IMR-90 (cell line): ENCODE measurements around the gene FAM181B.

Experiments used
- BHLHE40 ChIP-seq: fragments of 150-350 bp; IDR thresholded peaks from 2 replicates; pipeline ENCODE4 v1.6.1; 2016; ENCODE audit warnings: mild to moderate bottlenecking, low read depth, low read length
- CEBPB ChIP-seq: IDR thresholded peaks from 2 replicates; pipeline ENCODE4 v1.6.1; 2012; ENCODE audit warnings: low read depth, low read length, improper control_type of control experiment
- CHD1 ChIP-seq: IDR thresholded peaks from 2 replicates; pipeline ENCODE4 v1.6.1; 2012; ENCODE audit warnings: low read depth, low read length, improper control_type of control experiment
- CTCF ChIP-seq: conservative IDR thresholded peaks from 2 replicates; pipeline ENCODE4 v1.5.1; 2012; ENCODE audit warnings: mild to moderate bottlenecking, low read depth, low read length, improper control_type of control experiment
- ELK1 ChIP-seq: fragments of 150-350 bp; IDR thresholded peaks from 2 replicates; pipeline ENCODE4 v1.6.1; 2016; ENCODE audit warnings: low read depth, mild to moderate bottlenecking, low read length, moderate library complexity, borderline replicate concordance
- FOS ChIP-seq: fragments of 150-350 bp; IDR thresholded peaks from 2 replicates; pipeline ENCODE4 v1.6.1; 2016; ENCODE audit warnings: low read depth, low read length
- NFE2L2 ChIP-seq: fragments of 150-350 bp; IDR thresholded peaks from 2 replicates; pipeline ENCODE4 v1.6.1; 2016; ENCODE audit warnings: low read depth, mild to moderate bottlenecking, low read length
- POLR2A ChIP-seq: IDR thresholded peaks from 2 replicates; pipeline ENCODE4 v1.6.1; 2012; ENCODE audit warnings: mild to moderate bottlenecking, low read depth, low read length
- RAD21 ChIP-seq: IDR thresholded peaks from 2 replicates; pipeline ENCODE4 v1.6.1; 2012; ENCODE audit warnings: low read length, improper control_type of control experiment
- RCOR1 ChIP-seq: IDR thresholded peaks from 2 replicates; pipeline ENCODE4 v1.6.1; 2012; ENCODE audit warnings: mild to moderate bottlenecking, low read length, improper control_type of control experiment; ENCODE audit not compliant: insufficient replicate concordance
- RFX5 ChIP-seq: IDR thresholded peaks from 2 replicates; pipeline ENCODE4 v1.8.0; 2012; ENCODE audit warnings: low read depth, mild to moderate bottlenecking, low read length, moderate library complexity
- SMC3 ChIP-seq: fragments of 150-350 bp; IDR thresholded peaks from 2 replicates; pipeline ENCODE4 v1.6.1; 2016; ENCODE audit warnings: low read depth, mild to moderate bottlenecking, antibody characterized with exemption, low read length, moderate library complexity
- USF2 ChIP-seq: fragments of 150-350 bp; IDR thresholded peaks from 2 replicates; pipeline ENCODE4 v1.6.1; 2017; ENCODE audit warnings: mild to moderate bottlenecking, antibody characterized with exemption, low read length, low read depth

GRCh38 chr11:82747471-82747870 is 13.8 kb upstream of the FAM181B start:
- no peak for TF ChIP-seq CTCF
- TF ChIP-seq BHLHE40 = no peak
- no peak for TF ChIP-seq RFX5
- TF ChIP-seq CHD1 = no peak
- no peak for TF ChIP-seq POLR2A
- TF ChIP-seq RAD21 = no peak
- TF ChIP-seq CEBPB = no peak
- TF ChIP-seq ELK1 = no peak
- TF ChIP-seq FOS = no peak
- no peak for TF ChIP-seq RCOR1
- no peak for TF ChIP-seq USF2
- no peak for TF ChIP-seq SMC3
- no peak for TF ChIP-seq NFE2L2
